Neural cell (in vitro differentiated cells): ENCODE data around the gene EXOC4. TPM values are rescaled to one million over a fixed set of nuclear protein-coding genes. Genes with fewer than 3 reads are reported as not detected.

ENCODE experiments used
- H2AFZ ChIP-seq: fragments of 200-600, 300-800 bp; sonication (generic), shearing (Covaris generic); 2 replicates; pipeline ENCODE4 v1.6.0; 2014; ENCODE audit warnings: low read depth, mild to moderate bottlenecking, antibody characterized with exemption, low read length, moderate library complexity
- H3F3A ChIP-seq: fragments of 200-600 bp; shearing (Covaris generic); 2 replicates; pipeline ENCODE4 v1.6.1; 2016; ENCODE audit warnings: mild to moderate bottlenecking, moderate library complexity, mixed read lengths, antibody characterized with exemption, low read length; ENCODE audit not compliant: insufficient read depth, poor library complexity, severe bottlenecking
- H3K27ac ChIP-seq: fragments of 200-600, 300-800 bp; sonication (generic), shearing (Covaris generic); 2 replicates; pipeline ENCODE4 v1.5.1; 2014; ENCODE audit warnings: mild to moderate bottlenecking, low read length, moderate library complexity
- H3K27me3 ChIP-seq: fragments of 300-800, 200-600 bp; sonication (generic), shearing (Covaris generic); 2 replicates; pipeline ENCODE4 v1.6.0; 2014; ENCODE audit warnings: mild to moderate bottlenecking, low read depth, low read length, moderate library complexity; ENCODE audit not compliant: insufficient read depth
- H3K36me3 ChIP-seq: fragments of 300-800, 200-600 bp; sonication (generic), shearing (Covaris generic); 2 replicates; pipeline ENCODE4 v1.5.1; 2014; ENCODE audit warnings: mild to moderate bottlenecking, antibody characterized with exemption, low read length, moderate library complexity; ENCODE audit not compliant: insufficient read depth
- H3K4me2 ChIP-seq: fragments of 300-800, 200-600 bp; sonication (generic), shearing (Covaris generic); 2 replicates; pipeline ENCODE4 v1.6.0; 2014; ENCODE audit warnings: mild to moderate bottlenecking, low read length
- H3K4me3 ChIP-seq: fragments of 300-800, 200-600 bp; sonication (generic), shearing (Covaris generic); 2 replicates; pipeline ENCODE4 v1.5.1; 2014; ENCODE audit warnings: mild to moderate bottlenecking, low read length, moderate library complexity
- H3K79me2 ChIP-seq: fragments of 200-600 bp; shearing (Covaris generic); replicated peaks from 2 replicates; pipeline ENCODE4 v1.6.0; 2014; ENCODE audit warnings: mild to moderate bottlenecking, low read length, moderate library complexity; ENCODE audit not compliant: insufficient read depth
- H3K9ac ChIP-seq: fragments of 300-800, 200-600 bp; sonication (generic), shearing (Covaris generic); 2 replicates; pipeline ENCODE4 v1.6.1; 2016; ENCODE audit warnings: mild to moderate bottlenecking, low read length, mixed read lengths
- H3K9me2 ChIP-seq: fragments of 200-600 bp; shearing (Covaris generic); 2 replicates; pipeline ENCODE4 v1.6.1; 2016; ENCODE audit warnings: mild to moderate bottlenecking, low read length, mixed read lengths; ENCODE audit not compliant: insufficient read depth
- H3K9me3 ChIP-seq: fragments of 200-600, 300-800 bp; sonication (generic), shearing (Covaris generic); 2 replicates; pipeline ENCODE4 v1.6.1; 2016; ENCODE audit warnings: mild to moderate bottlenecking, mixed run types, low read length, moderate library complexity, mixed read lengths
- H4K20me1 ChIP-seq: fragments of 200-600 bp; shearing (Covaris generic); 2 replicates; pipeline ENCODE4 v1.6.1; 2016; ENCODE audit warnings: mild to moderate bottlenecking, mixed run types; ENCODE audit not compliant: insufficient read depth
- CTCF ChIP-seq: fragments of 450-650 bp; IDR thresholded peaks from 2 replicates; pipeline ENCODE4 v1.5.1; 2014; ENCODE audit warnings: antibody characterized with exemption, mild to moderate bottlenecking, moderate library complexity; ENCODE audit not compliant: poor library complexity, severe bottlenecking
- EP300 ChIP-seq: fragments of 450-650 bp; conservative IDR thresholded peaks from 2 replicates; pipeline ENCODE4 v1.6.1; 2014; ENCODE audit warnings: antibody characterized with exemption, mild to moderate bottlenecking, moderate library complexity; ENCODE audit not compliant: poor library complexity, severe bottlenecking
- EZH2 ChIP-seq: fragments of 200-600, 300-800 bp; shearing (Covaris generic), sonication (generic); IDR thresholded peaks from 2 replicates; pipeline ENCODE4 v1.6.1; 2014; ENCODE audit warnings: antibody characterized with exemption, low read length, borderline replicate concordance, mild to moderate bottlenecking; ENCODE audit not compliant: insufficient read depth, poor library complexity, severe bottlenecking
- MXI1 ChIP-seq: fragments of 450-650 bp; conservative IDR thresholded peaks from 2 replicates; pipeline ENCODE4 v1.6.1; 2014; ENCODE audit warnings: antibody characterized with exemption, mild to moderate bottlenecking; ENCODE audit not compliant: poor library complexity, severe bottlenecking
- POLR2AphosphoS5 ChIP-seq: IDR thresholded peaks from 2 replicates; pipeline ENCODE4 v1.6.1; 2012
- RAD21 ChIP-seq: fragments of 450-650 bp; conservative IDR thresholded peaks from 2 replicates; pipeline ENCODE4 v1.6.1; 2014; ENCODE audit warnings: antibody characterized with exemption, mild to moderate bottlenecking, moderate library complexity
- REST ChIP-seq: IDR thresholded peaks from 2 replicates; pipeline ENCODE4 v1.6.1; 2012; ENCODE audit warnings: borderline replicate concordance
- SMC3 ChIP-seq: fragments of 450-650 bp; conservative IDR thresholded peaks from 2 replicates; pipeline ENCODE4 v1.6.1; 2014; ENCODE audit warnings: antibody characterized with exemption, mild to moderate bottlenecking, moderate library complexity; ENCODE audit not compliant: poor library complexity
- TAF1 ChIP-seq: IDR thresholded peaks from 2 replicates; pipeline ENCODE4 v1.6.1; 2012; ENCODE audit warnings: low read depth
- polyA plus RNA-seq: library from polyadenylated mRNA; depleted of rRNA; stranded (reverse); fragments of >200 nt; gene quantifications from 2 replicates; pipeline ENCODE4 v1.2.3, GENCODE V29; 2014

EXOC4 gene
- polyA plus RNA-seq, 1 donor from 2014 or later, result 36.5 TPM

- no peaks in the 10 kb centered on the region for H3K9me3 ChIP-seq
- H3K36me3 ChIP-seq, result no peaks in the 10 kb centered on the region
- H3K9me2 ChIP-seq, result no peaks in the 10 kb centered on the region
- no peak overlapping the region for H3K4me2 ChIP-seq
- H4K20me1 ChIP-seq, result no peaks in the 10 kb centered on the region
- no peaks in the 10 kb centered on the region for H3K27me3 ChIP-seq
- no peak overlapping the region for H3K9ac ChIP-seq
- no peaks in the 10 kb centered on the region for H3F3A ChIP-seq
- H2AFZ ChIP-seq, result no peak overlapping the region
- H3K79me2 ChIP-seq, result no peaks in the 10 kb centered on the region
- H3K4me3 ChIP-seq, result no peak overlapping the region
- TF ChIP-seq EP300 (no peak), MXI1 (no peak), POLR2AphosphoS5 (no peak), TAF1 (no peak), RAD21 (no peak), REST (no peak)
- H3K27ac ChIP-seq, result no peak overlapping the region
Measured at GRCh38 chr7:133409966-133410365, 157.1 kb downstream of the EXOC4 start.

GRCh38 chr7:133411395-133411794 lies 158.5 kb downstream of the EXOC4 start:
- Histone ChIP-seq H3K27ac (no peak overlapping the region), H3K9me2 (no peaks in the 10 kb centered on the region), H3K4me3 (no peak overlapping the region), H3F3A (no peaks in the 10 kb centered on the region), H3K79me2 (no peaks in the 10 kb centered on the region), H2AFZ (no peak overlapping the region), H3K9me3 (no peaks in the 10 kb centered on the region), H3K36me3 (no peaks in the 10 kb centered on the region), H3K4me2 (no peak overlapping the region), H4K20me1 (no peaks in the 10 kb centered on the region), H3K27me3 (no peaks in the 10 kb centered on the region), H3K9ac (no peak overlapping the region)
- no peak for TF ChIP-seq RAD21
- TF ChIP-seq MXI1, result no peak
- TF ChIP-seq POLR2AphosphoS5, result no peak
- TF ChIP-seq EZH2, result no peak
- TF ChIP-seq SMC3, result no peak
- no peak for TF ChIP-seq REST
- no peak for TF ChIP-seq EP300
- no peak for TF ChIP-seq CTCF
- no peak for TF ChIP-seq TAF1
